Measurements from ENCODE around the gene SLC16A6.

The SLC16A6 gene

GRCh38 chr17:68320311-68320865, 29.5 kb upstream of the SLC16A6 start:
- no peak overlapping the region for H3K4me3 ChIP-seq (ENCODE audit: low read depth, low read length)
- DNase-seq (ENCODE audit: low read depth) = no peak
- TF ChIP-seq, protein P1, sequence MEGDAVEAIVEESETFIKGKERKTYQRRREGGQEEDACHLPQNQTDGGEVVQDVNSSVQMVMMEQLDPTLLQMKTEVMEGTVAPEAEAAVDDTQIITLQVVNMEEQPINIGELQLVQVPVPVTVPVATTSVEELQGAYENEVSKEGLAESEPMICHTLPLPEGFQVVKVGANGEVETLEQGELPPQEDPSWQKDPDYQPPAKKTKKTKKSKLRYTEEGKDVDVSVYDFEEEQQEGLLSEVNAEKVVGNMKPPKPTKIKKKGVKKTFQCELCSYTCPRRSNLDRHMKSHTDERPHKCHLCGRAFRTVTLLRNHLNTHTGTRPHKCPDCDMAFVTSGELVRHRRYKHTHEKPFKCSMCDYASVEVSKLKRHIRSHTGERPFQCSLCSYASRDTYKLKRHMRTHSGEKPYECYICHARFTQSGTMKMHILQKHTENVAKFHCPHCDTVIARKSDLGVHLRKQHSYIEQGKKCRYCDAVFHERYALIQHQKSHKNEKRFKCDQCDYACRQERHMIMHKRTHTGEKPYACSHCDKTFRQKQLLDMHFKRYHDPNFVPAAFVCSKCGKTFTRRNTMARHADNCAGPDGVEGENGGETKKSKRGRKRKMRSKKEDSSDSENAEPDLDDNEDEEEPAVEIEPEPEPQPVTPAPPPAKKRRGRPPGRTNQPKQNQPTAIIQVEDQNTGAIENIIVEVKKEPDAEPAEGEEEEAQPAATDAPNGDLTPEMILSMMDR (IDR thresholded peaks at IDR 0.05; ENCODE audit: insufficient read depth, low read depth, low read length, missing control alignments) = no peak

- H3K4me3 ChIP-seq (ENCODE audit: low read depth, low read length) = no peak overlapping the region
- peak; percentile 15 for DNase-seq (ENCODE audit: low read depth)
- TF ChIP-seq, protein P1 (IDR thresholded peaks at IDR 0.05; ENCODE audit: insufficient read depth, low read depth, low read length, missing control alignments) = no peak
Measured at GRCh38 chr17:68319410-68320162, 28.7 kb upstream of the SLC16A6 start.

GRCh38 chr17:68318103-68318991, 27.4 kb upstream of the SLC16A6 start:
- TF ChIP-seq, protein P1 (IDR thresholded peaks at IDR 0.05; ENCODE audit: insufficient read depth, low read depth, low read length, missing control alignments) = no peak
- no peak overlapping the region for H3K4me3 ChIP-seq (ENCODE audit: low read depth, low read length)
- peak; percentile 46 for DNase-seq (ENCODE audit: low read depth)

DNA sequence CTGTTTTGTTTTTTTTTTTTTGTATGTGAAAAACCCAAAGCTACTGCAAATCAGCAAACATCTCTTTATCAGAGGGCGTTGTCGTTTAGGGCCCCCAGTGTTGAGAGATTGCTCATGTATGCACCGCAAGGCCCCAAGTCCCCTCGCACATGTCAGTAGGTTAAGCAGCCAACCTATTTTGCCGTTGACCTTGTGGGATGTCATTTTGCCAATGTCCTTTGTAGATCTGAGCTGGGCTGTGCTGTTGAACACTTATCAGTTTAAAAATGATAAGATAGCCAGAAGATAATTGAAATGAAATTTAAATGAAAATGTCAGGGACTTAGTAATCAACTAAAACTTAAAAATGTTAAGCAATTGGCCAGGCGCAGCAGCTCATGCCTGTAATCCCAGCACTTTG, 26.5 kb upstream of the SLC16A6 start:
- TF ChIP-seq, protein P1 (IDR thresholded peaks at IDR 0.05; ENCODE audit: insufficient read depth, low read depth, low read length, missing control alignments) = no peak
- no peak for DNase-seq (ENCODE audit: low read depth)

DNA sequence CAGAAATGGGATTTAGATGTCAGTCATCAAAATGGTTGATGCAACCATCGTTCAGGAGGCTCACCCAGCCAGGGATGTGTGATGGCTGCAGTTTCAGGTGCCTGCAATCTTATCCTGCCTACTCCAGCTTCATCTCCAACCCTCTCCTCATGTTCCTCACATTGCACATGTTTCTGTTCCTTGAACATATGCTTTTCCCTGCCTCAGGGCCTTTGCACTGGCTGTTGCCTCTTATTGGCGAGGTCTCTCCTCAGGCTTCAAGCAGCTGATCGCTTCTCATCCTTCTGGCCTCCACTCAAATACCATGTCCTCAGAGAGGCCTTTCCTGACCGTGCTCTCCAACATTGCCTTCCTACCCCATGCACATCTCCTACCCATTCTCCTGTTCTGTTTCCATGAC, 25.0 kb upstream of the SLC16A6 start:
- TF ChIP-seq, protein P1 (IDR thresholded peaks at IDR 0.05; ENCODE audit: insufficient read depth, low read depth, low read length, missing control alignments) = no peak
- no peak overlapping the region for H3K4me3 ChIP-seq (ENCODE audit: low read depth, low read length)
- no peak for DNase-seq (ENCODE audit: low read depth)

More for the DNA sequence above, 26.5 kb upstream of the SLC16A6 start:
- no peak overlapping the region for H3K4me3 ChIP-seq (ENCODE audit: low read depth, low read length)

- TF ChIP-seq, protein P1 (IDR thresholded peaks at IDR 0.05; ENCODE audit: insufficient read depth, low read depth, low read length, missing control alignments) = no peak
- no peak overlapping the region for H3K4me3 ChIP-seq (ENCODE audit: low read depth, low read length)
- DNase-seq (ENCODE audit: low read depth) = no peak
Measured at GRCh38 chr17:68314916-68315535, 24.1 kb upstream of the SLC16A6 start.

All from GM12865 (cell line).